ENCODE measurements around the gene TWF2. TPM values are rescaled to one million over a fixed set of nuclear protein-coding genes. Genes with fewer than 3 reads are reported as not detected.

The TWF2 gene
- total and polyA plus RNA-seq, 9 donors = 14.3 to 56.3 (median 41.2) TPM

DNA sequence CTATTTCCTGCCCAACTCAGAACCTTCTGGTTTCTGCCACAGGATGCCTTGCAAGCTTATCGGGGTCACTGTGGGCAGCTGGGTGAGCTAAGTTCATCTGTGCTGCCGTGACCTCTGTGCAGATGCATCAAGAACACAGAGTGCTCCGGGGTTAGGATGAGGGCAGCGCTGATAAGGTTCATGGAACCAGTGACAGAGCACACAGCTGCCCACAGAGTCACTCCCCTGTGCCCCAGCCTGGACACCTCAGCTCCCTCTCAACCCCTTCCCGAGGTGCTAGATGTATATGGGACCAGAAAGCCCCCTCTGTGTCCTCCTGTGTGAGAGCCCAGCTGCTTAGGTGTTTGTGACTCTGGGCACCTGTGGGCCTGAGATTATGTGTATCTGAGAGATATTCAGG is 56.8 kb downstream of the TWF2 start:
- intact Hi-C loops (cut with DNase I) = no loop called here
- no peak for DNase-seq
- TF ChIP-seq EP300 (IDR thresholded peaks at IDR 0.05) = no peak
- no peak for TF ChIP-seq POLR2A (IDR thresholded peaks at IDR 0.05)
- TF ChIP-seq, protein P1, sequence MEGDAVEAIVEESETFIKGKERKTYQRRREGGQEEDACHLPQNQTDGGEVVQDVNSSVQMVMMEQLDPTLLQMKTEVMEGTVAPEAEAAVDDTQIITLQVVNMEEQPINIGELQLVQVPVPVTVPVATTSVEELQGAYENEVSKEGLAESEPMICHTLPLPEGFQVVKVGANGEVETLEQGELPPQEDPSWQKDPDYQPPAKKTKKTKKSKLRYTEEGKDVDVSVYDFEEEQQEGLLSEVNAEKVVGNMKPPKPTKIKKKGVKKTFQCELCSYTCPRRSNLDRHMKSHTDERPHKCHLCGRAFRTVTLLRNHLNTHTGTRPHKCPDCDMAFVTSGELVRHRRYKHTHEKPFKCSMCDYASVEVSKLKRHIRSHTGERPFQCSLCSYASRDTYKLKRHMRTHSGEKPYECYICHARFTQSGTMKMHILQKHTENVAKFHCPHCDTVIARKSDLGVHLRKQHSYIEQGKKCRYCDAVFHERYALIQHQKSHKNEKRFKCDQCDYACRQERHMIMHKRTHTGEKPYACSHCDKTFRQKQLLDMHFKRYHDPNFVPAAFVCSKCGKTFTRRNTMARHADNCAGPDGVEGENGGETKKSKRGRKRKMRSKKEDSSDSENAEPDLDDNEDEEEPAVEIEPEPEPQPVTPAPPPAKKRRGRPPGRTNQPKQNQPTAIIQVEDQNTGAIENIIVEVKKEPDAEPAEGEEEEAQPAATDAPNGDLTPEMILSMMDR (IDR thresholded peaks at IDR 0.05) = no peak
- Histone ChIP-seq H3K9me3 (no peaks in the 10 kb centered on the region), H3K4me1 (ENCODE audit: insufficient read depth) (no peaks in the 10 kb centered on the region), H3K27ac (no peak overlapping the region), H3K36me3 (no peaks in the 10 kb centered on the region), H3K4me3 (no peak overlapping the region), H3K27me3 (no peaks in the 10 kb centered on the region)
- 73 to 86% (median 84%) methylated on average over 5 of the region's 5 CpGs for WGBS, 3 donors

DNA sequence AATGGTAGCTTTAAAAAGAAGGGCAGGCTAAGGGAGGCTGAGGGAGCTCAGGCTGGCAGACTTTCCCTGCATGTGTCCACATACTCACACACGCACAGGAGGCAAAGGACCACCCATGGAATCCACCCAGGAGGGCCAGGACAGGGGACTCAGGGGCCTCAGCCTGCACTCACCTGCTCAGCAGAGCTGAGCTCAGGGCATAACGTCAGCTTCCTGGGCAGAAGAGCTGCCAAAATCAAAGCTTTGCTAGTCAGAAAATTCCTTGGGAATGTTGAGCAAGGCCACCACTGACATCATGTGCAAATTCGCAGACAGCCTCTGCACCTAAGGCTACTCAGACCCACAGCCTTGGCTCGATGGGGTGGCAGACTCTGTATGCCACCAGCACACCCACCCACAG is 57.4 kb downstream of the TWF2 start:
- Histone ChIP-seq H3K4me1 (ENCODE audit: insufficient read depth) (no peaks in the 10 kb centered on the region), H3K4me3 (no peak overlapping the region), H3K27me3 (no peaks in the 10 kb centered on the region), H3K36me3 (no peaks in the 10 kb centered on the region), H3K9me3 (no peaks in the 10 kb centered on the region), H3K27ac (no peak overlapping the region)
- 17 to 43% (median 20%) methylated on average over 4 of the region's 4 CpGs for WGBS, 3 donors
- TF ChIP-seq, protein P1 (IDR thresholded peaks at IDR 0.05) = no peak
- TF ChIP-seq POLR2A (IDR thresholded peaks at IDR 0.05) (no peak), EP300 (IDR thresholded peaks at IDR 0.05) (no peak)
- no peak for DNase-seq
- intact Hi-C loops (cut with DNase I) = no loop called here

MicroRNAs encoded within 50 kb of the gene (microRNA counts, 767-probe panel; counts per million panel counts)
- 8,169 counts per million, percentile 100 among the panel's probes with 10 or more counts for microRNA hsa-let-7g-5p

Small RNA genes lying within 50 kb of the gene (microRNA-seq; reads per million reads assigned to microRNA genes)
- 56,786 to 162,874 (median 60,449) reads per million in 3 donors for gene MIRLET7G

Small RNA genes lying within 50 kb of the gene (small RNA-seq; reads per million reads assigned to genes)
- gene MIRLET7G = 483 reads per million, percentile 95 among the genes with 10 or more reads in this experiment

Other genes with a start within 250 kb of the TWF2 start
- gene RPL29, start 243.3 kb downstream of the TWF2 start, total RNA-seq = 1,000 to 10,000 TPM; 1,785 to 3,905 (median 1,999) TPM
- 1,000 to 10,000 TPM; 1,901 to 3,982 TPM for gene RPL29, start 243.3 kb downstream of the TWF2 start, polyA plus RNA-seq
- gene DUSP7, start 182.6 kb downstream of the TWF2 start, total RNA-seq = 10 to 100 TPM in 5 of 7 donors, 1 to 10 TPM in 2; 5.1 to 18.0 (median 15.2) TPM
- gene DUSP7, start 182.6 kb downstream of the TWF2 start, polyA plus RNA-seq = 1 to 10 TPM; 6.5 to 8.6 TPM
- 1 to 10 TPM in 5 of 7 donors, under 1 TPM in 2; 0.53 to 1.8 (median 1.3) TPM for gene POC1A, start 84.7 kb downstream of the TWF2 start, total RNA-seq
- 1 to 10 TPM; 1.1 to 1.3 TPM for gene POC1A, start 84.7 kb downstream of the TWF2 start, polyA plus RNA-seq
- gene ALAS1, start 41.0 kb downstream of the TWF2 start, total RNA-seq = 10 to 100 TPM; 17.9 to 37.4 (median 25.8) TPM
- 10 to 100 TPM; 16.1 to 70.1 TPM for gene ALAS1, start 41.0 kb downstream of the TWF2 start, polyA plus RNA-seq
- gene TLR9, start 13.5 kb downstream of the TWF2 start, total RNA-seq = 1 to 10 TPM in 1 of 7 donors, under 1 TPM in 4, not detected in 2; 0.22 to 1.5 (median 0.74) TPM
- gene TLR9, start 13.5 kb downstream of the TWF2 start, polyA plus RNA-seq = under 1 TPM; 0.15 to 0.58 TPM
- 10 to 100 TPM; 15.4 to 32.4 (median 23.4) TPM for gene PPM1M, start 6.6 kb upstream of the TWF2 start, total RNA-seq
- gene PPM1M, start 6.6 kb upstream of the TWF2 start, polyA plus RNA-seq = 10 to 100 TPM; 25.7 to 48.4 TPM
- 100 to 1,000 TPM in 2 of 7 donors, 10 to 100 TPM in 5; 36.4 to 104 (median 95.2) TPM for gene WDR82, start 39.5 kb upstream of the TWF2 start, total RNA-seq
- gene WDR82, start 39.5 kb upstream of the TWF2 start, polyA plus RNA-seq = 100 to 1,000 TPM in 1 of 2 donors, 10 to 100 TPM in 1; 55.3 to 110 TPM
- 10 to 100 TPM in 1 of 7 donors, 1 to 10 TPM in 6; 3.7 to 12.2 (median 6.2) TPM for gene GLYCTK, start 48.7 kb upstream of the TWF2 start, total RNA-seq
- gene GLYCTK, start 48.7 kb upstream of the TWF2 start, polyA plus RNA-seq = 1 to 10 TPM in 1 of 2 donors, under 1 TPM in 1; 0.83 to 6.8 TPM
- 10 to 100 TPM in 2 of 7 donors, 1 to 10 TPM in 5; 5.0 to 15.7 (median 7.8) TPM for gene DNAH1, start 77.2 kb upstream of the TWF2 start, total RNA-seq
- 1 to 10 TPM; 3.1 to 3.9 TPM for gene DNAH1, start 77.2 kb upstream of the TWF2 start, polyA plus RNA-seq
- gene BAP1, start 170.8 kb upstream of the TWF2 start, total RNA-seq = 10 to 100 TPM; 31.7 to 71.0 (median 63.8) TPM
- gene BAP1, start 170.8 kb upstream of the TWF2 start, polyA plus RNA-seq = 10 to 100 TPM; 45.5 to 56.6 TPM
- 10 to 100 TPM in 1 of 7 donors, 1 to 10 TPM in 6; 2.5 to 18.2 (median 6.2) TPM for gene PHF7, start 171.5 kb upstream of the TWF2 start, total RNA-seq
- gene PHF7, start 171.5 kb upstream of the TWF2 start, polyA plus RNA-seq = 1 to 10 TPM; 3.7 to 8.9 TPM
- 10 to 100 TPM in 1 of 7 donors, 1 to 10 TPM in 6; 1.5 to 12.3 (median 3.7) TPM for gene SEMA3G, start 205.9 kb upstream of the TWF2 start, total RNA-seq
- 10 to 100 TPM in 1 of 2 donors, 1 to 10 TPM in 1; 8.2 to 11.9 TPM for gene SEMA3G, start 205.9 kb upstream of the TWF2 start, polyA plus RNA-seq
- gene TNNC1, start 214.9 kb upstream of the TWF2 start, total RNA-seq = 1 to 10 TPM in 3 of 7 donors, under 1 TPM in 4; 0.31 to 2.3 (median 0.88) TPM
- 1 to 10 TPM; 1.6 to 1.8 TPM for gene TNNC1, start 214.9 kb upstream of the TWF2 start, polyA plus RNA-seq
- gene NISCH, start 216.4 kb upstream of the TWF2 start, total RNA-seq = 100 to 1,000 TPM in 4 of 7 donors, 10 to 100 TPM in 3; 73.6 to 142 (median 102) TPM
- 10 to 100 TPM; 74.7 to 77.7 TPM for gene NISCH, start 216.4 kb upstream of the TWF2 start, polyA plus RNA-seq